ENCODE data around the gene PTPA.

- TF ChIP-seq MXI1 (conservative IDR thresholded peaks at IDR 0.05; ENCODE audit: poor library complexity, severe bottlenecking) (peak; percentile 85), EP300 (conservative IDR thresholded peaks at IDR 0.05; ENCODE audit: poor library complexity, severe bottlenecking) (peak; percentile 57)
- TF ChIP-seq, protein P1, sequence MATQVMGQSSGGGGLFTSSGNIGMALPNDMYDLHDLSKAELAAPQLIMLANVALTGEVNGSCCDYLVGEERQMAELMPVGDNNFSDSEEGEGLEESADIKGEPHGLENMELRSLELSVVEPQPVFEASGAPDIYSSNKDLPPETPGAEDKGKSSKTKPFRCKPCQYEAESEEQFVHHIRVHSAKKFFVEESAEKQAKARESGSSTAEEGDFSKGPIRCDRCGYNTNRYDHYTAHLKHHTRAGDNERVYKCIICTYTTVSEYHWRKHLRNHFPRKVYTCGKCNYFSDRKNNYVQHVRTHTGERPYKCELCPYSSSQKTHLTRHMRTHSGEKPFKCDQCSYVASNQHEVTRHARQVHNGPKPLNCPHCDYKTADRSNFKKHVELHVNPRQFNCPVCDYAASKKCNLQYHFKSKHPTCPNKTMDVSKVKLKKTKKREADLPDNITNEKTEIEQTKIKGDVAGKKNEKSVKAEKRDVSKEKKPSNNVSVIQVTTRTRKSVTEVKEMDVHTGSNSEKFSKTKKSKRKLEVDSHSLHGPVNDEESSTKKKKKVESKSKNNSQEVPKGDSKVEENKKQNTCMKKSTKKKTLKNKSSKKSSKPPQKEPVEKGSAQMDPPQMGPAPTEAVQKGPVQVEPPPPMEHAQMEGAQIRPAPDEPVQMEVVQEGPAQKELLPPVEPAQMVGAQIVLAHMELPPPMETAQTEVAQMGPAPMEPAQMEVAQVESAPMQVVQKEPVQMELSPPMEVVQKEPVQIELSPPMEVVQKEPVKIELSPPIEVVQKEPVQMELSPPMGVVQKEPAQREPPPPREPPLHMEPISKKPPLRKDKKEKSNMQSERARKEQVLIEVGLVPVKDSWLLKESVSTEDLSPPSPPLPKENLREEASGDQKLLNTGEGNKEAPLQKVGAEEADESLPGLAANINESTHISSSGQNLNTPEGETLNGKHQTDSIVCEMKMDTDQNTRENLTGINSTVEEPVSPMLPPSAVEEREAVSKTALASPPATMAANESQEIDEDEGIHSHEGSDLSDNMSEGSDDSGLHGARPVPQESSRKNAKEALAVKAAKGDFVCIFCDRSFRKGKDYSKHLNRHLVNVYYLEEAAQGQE (IDR thresholded peaks at IDR 0.05; ENCODE audit: borderline replicate concordance): no peak
Observed at GRCh38 chr9:129110740-129111527, at the start of gene PTPA, which contains the start of gene CRAT.
